HUES64 (cell line): ENCODE data around the gene ZSCAN31.

Experiments
- H3K27ac ChIP-seq: 2 replicates; pipeline ENCODE4 v1.7.0; 2013; ENCODE audit warnings: low read depth, low read length, inconsistent platforms
- H3K27me3 ChIP-seq: 2 replicates; pipeline ENCODE4 v1.6.1; 2013; ENCODE audit warnings: mild to moderate bottlenecking, low read length; ENCODE audit not compliant: insufficient read depth
- H3K36me3 ChIP-seq: 2 replicates; pipeline ENCODE4 v1.6.1; 2013; ENCODE audit warnings: mild to moderate bottlenecking, low read length; ENCODE audit not compliant: insufficient read depth
- H3K4me1 ChIP-seq: 2 replicates; pipeline ENCODE4 v1.6.1; 2013; ENCODE audit warnings: mild to moderate bottlenecking, low read length, moderate library complexity; ENCODE audit not compliant: insufficient read depth
- H3K4me3 ChIP-seq: 2 replicates; pipeline ENCODE4 v1.5.1; 2013; ENCODE audit warnings: mild to moderate bottlenecking, low read length, moderate library complexity
- H3K9ac ChIP-seq: 2 replicates; pipeline ENCODE4 v1.6.1; 2013; ENCODE audit warnings: mild to moderate bottlenecking, low read depth, low read length
- H3K9me3 ChIP-seq: 2 replicates; pipeline ENCODE4 v1.6.1; 2013; ENCODE audit warnings: low read depth, low read length; ENCODE audit not compliant: insufficient read depth
- WGBS: fragments of 150-250, 120-280 bp; methylation state at CpG from one replicate; pipeline ENCODE4 v1.1.7; 2013; ENCODE audit warnings: missing lambda C conversion rate; 5-methylcytosine and 5-hydroxymethylcytosine counted together

ZSCAN31 gene

DNA sequence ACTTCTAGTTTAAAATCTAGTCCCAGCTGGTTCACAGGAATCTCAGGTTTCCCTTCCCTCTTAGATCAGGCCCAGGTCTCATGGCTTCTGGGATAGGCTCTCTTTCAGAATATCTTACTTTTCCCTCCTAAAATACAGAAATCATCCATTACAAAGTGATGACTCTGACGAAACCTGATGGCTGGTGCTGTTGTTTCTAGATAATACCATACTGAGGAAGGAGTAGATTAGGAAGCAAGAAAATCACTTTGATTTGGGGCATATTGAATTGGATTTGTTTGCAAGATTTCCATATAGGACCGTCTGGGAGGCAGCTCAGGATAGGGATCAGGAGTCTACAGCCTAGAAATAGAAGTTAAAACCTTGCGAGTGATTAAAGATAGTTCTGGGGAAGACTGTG is 17.4 kb upstream of the ZSCAN31 start:
- Histone ChIP-seq H3K4me3 (no peak overlapping the region), H3K27ac (no peak overlapping the region)
- 95% methylated on average over 3 of the region's 3 CpGs for WGBS

DNA sequence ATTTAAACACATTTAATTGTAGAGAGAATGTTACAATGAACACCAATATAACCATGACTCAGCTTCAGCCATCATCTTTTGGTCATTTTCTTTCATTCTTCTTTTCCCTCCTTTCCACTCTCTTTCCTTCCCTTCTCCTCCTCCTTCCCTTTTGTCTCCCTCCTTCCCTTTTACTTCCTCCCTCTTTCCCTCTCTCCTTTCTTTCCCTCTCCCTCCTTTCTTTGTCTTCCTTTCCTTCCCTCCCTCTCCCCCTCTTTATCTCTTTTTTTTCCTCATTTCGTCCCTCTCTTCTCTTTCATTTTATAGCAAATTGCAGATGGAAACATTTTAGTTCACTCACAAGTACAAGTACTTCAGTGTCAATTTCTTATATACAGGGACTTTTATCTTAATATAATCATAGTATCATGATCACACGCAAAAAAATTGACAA is 15.6 kb upstream of the ZSCAN31 start:
- H3K9ac ChIP-seq = no peak overlapping the region
- 0 out of 2 replicates have a peak, but pooled peaks cover 4% of the 10 kb centered on the region for H3K9me3 ChIP-seq
- peaks cover 8% of the 10 kb centered on the region; the same call in 1 of the 2 replicates for H3K27me3 ChIP-seq
- no peak overlapping the region for H3K27ac ChIP-seq
- H3K36me3 ChIP-seq = 0 out of 2 replicates have a peak, but pooled peaks cover 6% of the 10 kb centered on the region
- H3K4me3 ChIP-seq = peak overlapping the region; percentile 76
- peaks cover 10% of the 10 kb centered on the region; the same call in 1 of the 2 replicates for H3K4me1 ChIP-seq
- 86% methylated on average over 1 of the region's 2 CpGs for WGBS

More for the DNA sequence above, 17.4 kb upstream of the ZSCAN31 start:
- Histone ChIP-seq H3K36me3 (0 out of 2 replicates have a peak, but pooled peaks cover 6% of the 10 kb centered on the region), H3K9me3 (0 out of 2 replicates have a peak, but pooled peaks cover 11% of the 10 kb centered on the region), H3K4me1 (peaks cover 10% of the 10 kb centered on the region; the same call in 1 of the 2 replicates), H3K27me3 (peaks cover under 1% of the 10 kb centered on the region; the same call in 1 of the 2 replicates), H3K9ac (no peak overlapping the region)

DNA sequence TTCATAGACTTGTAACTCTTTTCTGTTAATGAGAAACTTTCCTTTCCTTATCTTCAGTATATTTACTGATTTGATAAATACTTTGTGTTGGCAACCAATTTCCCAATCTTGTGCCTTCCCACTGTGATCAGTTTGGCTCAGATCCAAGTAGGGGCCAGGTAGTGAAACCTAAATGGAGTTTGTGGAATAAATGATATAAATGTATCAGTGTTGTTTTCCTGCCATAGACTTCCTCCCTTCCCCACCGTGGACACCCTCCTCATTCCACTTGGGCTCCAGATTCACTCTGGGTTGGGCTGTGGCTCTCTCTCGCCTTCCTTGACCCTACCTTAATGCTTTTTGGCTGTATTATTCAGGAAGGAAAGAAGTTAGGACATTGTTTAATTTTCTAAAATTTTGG is 15.1 kb upstream of the ZSCAN31 start:
- Histone ChIP-seq H3K27ac (no peak overlapping the region), H3K9me3 (0 out of 2 replicates have a peak, but pooled peaks cover 4% of the 10 kb centered on the region), H3K4me3 (peak overlapping the region; percentile 76), H3K36me3 (0 out of 2 replicates have a peak, but pooled peaks cover 6% of the 10 kb centered on the region), H3K9ac (no peak overlapping the region), H3K4me1 (peaks cover 10% of the 10 kb centered on the region; the same call in 1 of the 2 replicates), H3K27me3 (peaks cover 9% of the 10 kb centered on the region)
- 80% methylated on average over 2 of the region's 2 CpGs for WGBS

DNA sequence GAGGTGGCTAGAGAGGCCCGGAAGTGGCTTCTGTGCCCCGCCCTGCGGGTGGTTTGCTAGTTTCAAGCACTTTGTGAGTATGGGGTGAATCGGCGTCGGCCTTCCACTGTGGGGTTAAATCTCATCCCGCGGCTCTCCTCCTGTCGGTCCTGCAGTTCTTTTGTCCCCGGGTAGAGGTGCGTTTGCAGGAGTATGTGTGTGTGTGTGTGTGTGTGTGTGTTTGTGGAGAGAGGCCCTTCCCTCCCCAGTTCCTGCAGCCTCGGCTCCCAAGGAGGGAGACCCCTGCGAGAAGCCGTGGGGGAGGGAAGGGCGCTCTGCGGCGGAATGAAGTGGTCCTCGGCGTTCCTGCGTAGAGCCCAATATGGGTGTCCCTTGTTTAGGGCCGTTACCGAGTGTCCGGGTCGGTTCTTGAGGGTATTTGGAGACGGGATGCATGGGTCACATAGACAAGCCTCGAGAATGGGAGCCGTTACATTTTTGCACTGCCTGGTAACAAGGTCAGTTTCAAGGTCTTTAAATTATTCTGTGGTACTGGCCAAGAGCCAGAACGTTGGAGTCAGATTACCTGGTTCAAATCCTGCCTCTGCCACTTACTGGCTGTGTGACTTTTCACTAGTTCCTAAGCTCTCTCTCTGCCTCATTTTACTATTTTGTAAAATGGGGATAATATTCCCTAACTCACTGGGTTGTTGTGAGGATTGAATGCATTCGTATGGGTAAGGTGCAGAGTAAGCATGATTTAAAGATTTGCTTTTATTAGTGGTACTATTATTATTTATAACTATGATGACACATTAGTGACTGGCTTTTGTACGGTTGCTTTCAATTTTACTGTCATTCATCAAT is 14.2 kb upstream of the ZSCAN31 start, which contains the start of gene ZKSCAN3:
TSS of gene ZKSCAN3 (plus strand) at position 56 of the 846 bp plus-strand sequence. CDS start 9,640 bp downstream, outside the sequence.
- Histone ChIP-seq H3K27ac (peak within 1 kb of the TSS; percentile 54), H3K36me3 (0 out of 2 replicates have a peak, but pooled peaks cover 6% of the 10 kb centered on the region), H3K4me3 (peak within 1 kb of the TSS; percentile 76), H3K9ac (peak within 1 kb of the TSS; percentile 83), H3K4me1 (0 out of 2 replicates have a peak, but pooled peaks cover 7% of the 10 kb centered on the region), H3K27me3 (peaks cover 16% of the 10 kb centered on the region), H3K9me3 (0 out of 2 replicates have a peak, but pooled peaks cover 4% of the 10 kb centered on the region)
- 1% methylated on average over 28 of the region's 30 CpGs for WGBS

DNA sequence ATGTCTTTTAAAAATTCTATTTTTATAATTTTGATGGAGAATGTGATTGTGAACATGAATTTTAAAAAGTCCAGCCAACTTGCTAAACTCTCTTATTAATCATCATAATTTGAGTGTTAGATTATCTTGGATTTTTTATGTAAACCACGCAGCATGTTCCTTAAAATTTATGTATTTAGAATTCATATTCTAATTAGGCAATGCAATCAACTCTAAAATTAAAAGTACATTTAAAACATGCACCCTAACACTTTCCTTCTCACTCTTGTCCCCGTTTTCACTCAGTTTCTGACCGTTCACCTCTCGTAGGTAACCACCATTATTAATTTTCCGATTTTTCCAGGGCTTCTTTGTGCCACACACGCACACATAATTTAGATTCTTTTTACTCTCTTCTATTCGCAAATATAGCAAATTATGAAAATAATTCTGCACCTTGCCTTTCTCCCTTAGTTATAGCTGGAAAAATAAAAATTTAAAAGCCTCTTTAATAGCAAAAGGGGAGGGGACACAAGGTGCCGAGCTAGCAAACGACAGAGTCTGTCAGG is 13.5 kb upstream of the ZSCAN31 start:
- peak overlapping the region; percentile 83; the same call in 1 of the 2 replicates for H3K9ac ChIP-seq
- H3K36me3 ChIP-seq = 0 out of 2 replicates have a peak, but pooled peaks cover 6% of the 10 kb centered on the region
- 0 out of 2 replicates have a peak, but pooled peaks cover 4% of the 10 kb centered on the region for H3K9me3 ChIP-seq
- peaks cover 20% of the 10 kb centered on the region for H3K27me3 ChIP-seq
- peak overlapping the region; percentile 76 for H3K4me3 ChIP-seq
- no peak overlapping the region for H3K27ac ChIP-seq
- WGBS = 0% methylated on average over 8 of the region's 9 CpGs
- 0 out of 2 replicates have a peak, but pooled peaks cover 7% of the 10 kb centered on the region for H3K4me1 ChIP-seq

DNA sequence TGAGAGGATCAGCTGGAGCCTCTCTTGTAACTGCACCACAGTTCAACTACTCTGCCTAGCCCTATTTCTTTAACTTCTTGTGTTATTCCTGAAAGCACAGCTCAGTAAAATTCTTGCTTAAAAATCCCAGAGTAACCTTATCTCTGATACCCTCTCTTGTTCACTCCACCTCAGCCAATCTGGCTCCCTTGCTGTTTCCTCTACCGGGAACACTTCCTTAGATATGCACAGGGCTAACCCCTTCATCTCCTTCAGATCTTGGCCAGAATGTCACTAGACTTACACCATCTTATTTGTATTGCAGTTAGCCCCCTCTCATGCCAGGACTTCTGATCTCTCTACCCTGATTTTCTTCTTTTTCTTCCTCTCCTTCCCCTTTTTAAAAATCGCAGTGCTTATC is 11.2 kb upstream of the ZSCAN31 start:
- no peaks in the 10 kb centered on the region for H3K9me3 ChIP-seq
- no peak overlapping the region for H3K27ac ChIP-seq
- H3K4me1 ChIP-seq = 0 out of 2 replicates have a peak, but pooled peaks cover 7% of the 10 kb centered on the region
- no peaks in the 10 kb centered on the region for H3K36me3 ChIP-seq
- WGBS = 12% methylated on average over 1 of the region's 2 CpGs
- H3K4me3 ChIP-seq = no peak overlapping the region
- H3K9ac ChIP-seq = no peak overlapping the region
- H3K27me3 ChIP-seq = peaks cover 26% of the 10 kb centered on the region

DNA sequence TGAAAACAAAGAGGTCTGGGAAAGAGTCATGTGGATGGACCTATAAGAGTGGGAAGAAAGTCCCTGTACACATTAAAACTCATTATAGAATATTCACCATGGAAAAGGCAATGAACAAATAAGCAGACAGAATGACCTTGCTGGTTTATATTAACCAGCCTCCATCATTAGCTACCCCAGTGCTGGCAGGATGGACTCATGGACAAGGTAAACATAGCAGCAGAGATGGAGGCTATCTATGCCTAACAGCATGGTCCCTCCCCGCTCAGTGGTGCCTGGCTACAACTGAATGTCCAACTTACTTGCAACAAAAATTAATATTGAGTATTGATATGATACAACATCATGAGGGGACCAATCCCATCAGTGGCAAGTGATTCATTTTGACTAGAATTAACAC is 9.3 kb upstream of the ZSCAN31 start:
- Histone ChIP-seq H3K27me3 (peaks cover 26% of the 10 kb centered on the region), H3K4me1 (no peaks in the 10 kb centered on the region), H3K27ac (no peak overlapping the region), H3K9me3 (no peaks in the 10 kb centered on the region), H3K4me3 (no peak overlapping the region), H3K36me3 (no peaks in the 10 kb centered on the region), H3K9ac (no peak overlapping the region)
- no CpG with 5 or more reads among the region's 1 CpG for WGBS

DNA sequence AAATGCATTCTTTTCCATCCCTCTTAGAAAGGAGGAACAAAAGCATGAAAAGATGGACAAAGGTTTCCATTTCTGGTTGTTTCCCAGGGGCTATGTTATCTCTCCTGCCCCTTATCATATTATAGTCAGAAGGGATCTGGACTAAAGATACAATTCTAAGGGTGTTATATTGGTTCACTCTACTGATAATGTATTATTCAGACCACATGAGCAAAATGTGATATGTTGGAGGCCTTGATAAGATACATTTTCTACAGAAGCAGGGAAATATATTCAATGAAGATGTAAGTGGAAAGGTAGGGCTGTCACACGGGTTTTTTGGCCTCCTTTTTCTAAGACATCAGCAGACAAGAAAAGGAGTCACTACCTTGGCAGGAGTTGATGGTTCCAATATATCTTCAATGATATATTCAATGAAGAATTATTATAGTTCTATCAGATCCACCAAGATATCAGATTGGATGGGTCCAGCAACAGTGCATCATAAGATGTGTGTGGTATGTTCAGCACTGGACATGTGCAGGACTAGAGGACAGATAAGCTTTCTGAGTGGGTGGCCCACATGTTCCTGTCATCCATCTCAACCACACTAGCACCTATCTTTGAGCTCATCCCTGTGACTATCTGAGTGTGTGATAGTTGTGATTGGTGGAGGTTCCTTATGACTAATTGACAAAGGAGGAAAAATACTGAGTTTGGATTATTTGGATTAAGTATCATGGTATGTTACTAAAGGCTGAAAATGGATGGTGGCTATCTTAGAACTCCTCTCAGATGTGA is 8.1 kb upstream of the ZSCAN31 start:
- H3K27me3 ChIP-seq = peaks cover 26% of the 10 kb centered on the region
- H3K27ac ChIP-seq = no peak overlapping the region
- no peak overlapping the region for H3K4me3 ChIP-seq
- no peaks in the 10 kb centered on the region for H3K4me1 ChIP-seq
- no CpG with 5 or more reads among the region's 1 CpG for WGBS
- H3K36me3 ChIP-seq = no peaks in the 10 kb centered on the region
- no peak overlapping the region for H3K9ac ChIP-seq
- no peaks in the 10 kb centered on the region for H3K9me3 ChIP-seq

DNA sequence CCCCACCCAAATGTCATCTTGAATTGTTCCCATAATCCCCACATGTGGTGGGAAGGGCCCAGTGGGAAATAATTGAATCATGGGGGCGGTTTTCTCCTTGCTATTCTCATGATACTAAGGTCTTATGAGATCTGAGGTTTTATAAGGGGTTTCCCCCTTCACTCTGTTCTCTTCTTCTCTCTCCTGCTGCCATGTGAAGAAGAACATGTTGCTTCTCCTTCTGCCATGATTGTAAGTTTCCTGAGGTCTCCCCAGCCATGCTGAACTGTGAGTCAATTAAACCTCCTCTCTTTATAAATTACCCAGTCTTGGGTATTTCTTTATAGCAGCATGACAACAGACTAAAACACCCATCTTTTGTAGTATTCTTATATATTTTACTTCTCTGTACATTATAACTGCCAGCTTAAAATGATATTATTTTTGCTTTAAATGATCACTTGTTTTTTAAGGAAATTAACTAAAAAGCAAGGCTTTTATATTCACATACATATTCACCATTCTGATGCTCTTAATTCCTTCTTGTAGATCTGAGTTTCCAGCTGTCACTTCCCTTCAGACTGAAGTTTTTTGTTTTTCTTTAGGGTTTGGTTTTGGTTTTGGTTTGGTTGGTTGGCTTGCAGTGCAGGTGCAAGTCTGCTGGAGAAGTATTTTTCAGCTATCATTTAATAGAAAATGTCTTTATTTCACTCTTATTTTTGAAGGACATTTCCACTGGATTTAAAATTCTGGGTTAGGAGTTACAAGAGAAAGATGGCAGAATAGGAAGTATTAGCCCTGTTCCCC is 4.6 kb upstream of the ZSCAN31 start:
- H3K9me3 ChIP-seq = no peaks in the 10 kb centered on the region
- WGBS = no CpG with 5 or more reads among the region's 1 CpG
- H3K27me3 ChIP-seq = peaks cover 12% of the 10 kb centered on the region; the same call in 1 of the 2 replicates
- H3K9ac ChIP-seq = no peak overlapping the region
- peaks cover 4% of the 10 kb centered on the region; the same call in 1 of the 2 replicates for H3K4me1 ChIP-seq
- H3K4me3 ChIP-seq = no peak overlapping the region
- H3K36me3 ChIP-seq = no peaks in the 10 kb centered on the region
- H3K27ac ChIP-seq = no peak overlapping the region

DNA sequence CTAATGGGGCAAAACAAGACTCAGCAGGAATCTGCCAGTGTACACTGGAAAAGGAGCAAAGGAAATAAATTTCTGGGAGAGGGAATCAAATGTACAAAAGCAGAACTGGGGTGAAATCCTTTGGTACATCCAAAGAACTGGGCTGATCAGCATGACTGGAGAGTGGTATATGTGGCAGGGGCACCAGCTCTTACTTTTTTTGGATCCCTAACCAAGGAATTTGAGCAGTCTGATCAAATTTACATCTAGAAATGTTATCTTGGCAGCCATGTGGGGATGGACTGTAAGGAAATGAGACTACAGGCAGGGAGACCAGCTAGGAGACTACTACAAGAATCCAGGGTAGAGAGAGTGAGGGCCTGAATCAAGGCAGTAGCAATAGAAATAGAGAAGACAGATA is 1.2 kb upstream of the ZSCAN31 start:
- Histone ChIP-seq H3K27me3 (no peaks in the 10 kb centered on the region), H3K4me1 (peaks cover 11% of the 10 kb centered on the region), H3K9ac (peak overlapping the region; percentile 97; the same call in 1 of the 2 replicates), H3K27ac (no peak overlapping the region), H3K9me3 (no peaks in the 10 kb centered on the region), H3K4me3 (peak overlapping the region; percentile 81), H3K36me3 (no peaks in the 10 kb centered on the region)
